SK-N-SH (cell line): ENCODE results near the gene ATP2B2. TPM values are rescaled to one million over a fixed set of nuclear protein-coding genes. Genes with fewer than 3 reads are reported as not detected.

Source experiments
- CTCF ChIA-PET: fragments of 300-600, 350-600 bp; formaldehyde crosslinking; extraction: SDS; loops from one replicate; lab custom pipeline; 2021; lab: Yijun Ruan, JAX
- POLR2A ChIA-PET: fragments of 350-600 bp; sonication (Branson Sonifier 250); formaldehyde crosslinking; extraction: SDS; loops from one replicate; lab custom pipeline; 2020; ENCODE audit warnings: antibody characterized with exemption, inconsistent platforms; lab: Yijun Ruan, JAX
- DNase-seq: peaks from one replicate; pipeline ENCODE4 v3.0.0; 2012
- H2AFZ ChIP-seq: fragments of 200-600 bp; sonication (generic); 2 replicates; pipeline ENCODE4 v1.8.1; 2016; ENCODE audit warnings: antibody characterized with exemption, mild to moderate bottlenecking, low read depth
- H3F3A ChIP-seq: fragments of 200-600 bp; sonication (generic); replicated peaks from 2 replicates; pipeline ENCODE3; 2016; ENCODE audit warnings: antibody characterized with exemption, mild to moderate bottlenecking; ENCODE audit not compliant: insufficient read depth
- H3K27ac ChIP-seq, 2 experiments: fragments of 200-500 bp in 1 of 2; fragments of 200-600 bp in 1 of 2; sonication (Bioruptor generic) in 1 of 2; sonication (generic), shearing (Covaris generic) in 1 of 2; 2 replicates each; pipeline versions ENCODE4 v1.5.1 to v1.6.1; 2014 to 2016; ENCODE audit warnings: low read depth in 2 of 2, inconsistent platforms in 1 of 2, low read length in 1 of 2, mild to moderate bottlenecking in 1 of 2, mixed read lengths in 1 of 2
- H3K27me3 ChIP-seq: fragments of 200-600 bp; sonication (generic), shearing (Covaris generic); 2 replicates; pipeline ENCODE4 v1.6.1; 2016; ENCODE audit warnings: mixed run types; ENCODE audit not compliant: insufficient read depth
- H3K36me3 ChIP-seq, 2 experiments: fragments of 200-500 bp in 1 of 2; fragments of 200-600 bp in 1 of 2; sonication (Bioruptor generic) in 1 of 2; sonication (generic) in 1 of 2; replicated peaks in 1 of 2; 2 replicates each; pipeline versions ENCODE3 to v1.5.1; 2014 to 2016; ENCODE audit warnings: low read length in 1 of 2, mild to moderate bottlenecking in 1 of 2; ENCODE audit not compliant: insufficient read depth in 2 of 2, control insufficient read depth in 1 of 2
- H3K4me1 ChIP-seq, 2 experiments: fragments of 200-500 bp in 1 of 2; fragments of 200-600 bp in 1 of 2; sonication (Bioruptor generic) in 1 of 2; sonication (generic), shearing (Covaris generic) in 1 of 2; 2 replicates each; pipeline versions ENCODE4 v1.5.1 to v1.6.1; 2014 to 2016; ENCODE audit warnings: low read depth in 1 of 2, low read length in 1 of 2, mixed run types in 1 of 2; ENCODE audit not compliant: insufficient read depth in 2 of 2, control insufficient read depth in 1 of 2
- H3K4me2 ChIP-seq: fragments of 200-600 bp; sonication (generic), shearing (Covaris generic); 2 replicates; pipeline ENCODE4 v1.6.1; 2017; ENCODE audit warnings: mixed run types
- H3K4me3 ChIP-seq, 2 experiments: fragments of 200-500 bp in 1 of 2; fragments of 200-600 bp in 1 of 2; sonication (Bioruptor generic) in 1 of 2; sonication (generic), shearing (Covaris generic) in 1 of 2; 2 replicates each; pipeline versions ENCODE4 v1.5.1 to v1.8.1; 2014 to 2016; ENCODE audit warnings: low read depth in 2 of 2, inconsistent platforms in 1 of 2, low read length in 1 of 2, mild to moderate bottlenecking in 1 of 2, mixed read lengths in 1 of 2, moderate library complexity in 1 of 2
- H3K79me2 ChIP-seq: fragments of 200-600 bp; sonication (generic); 2 replicates; pipeline ENCODE4 v1.8.1; 2017; ENCODE audit warnings: mild to moderate bottlenecking; ENCODE audit not compliant: insufficient read depth
- H3K9ac ChIP-seq: fragments of 200-600 bp; sonication (generic); 2 replicates; pipeline ENCODE4 v1.6.1; 2017; ENCODE audit warnings: mixed run types
- H3K9me2 ChIP-seq: fragments of 200-600 bp; sonication (generic); 2 replicates; pipeline ENCODE4 v1.6.1; 2017; ENCODE audit warnings: mixed run types
- H3K9me3 ChIP-seq: fragments of 200-600 bp; sonication (generic); 2 replicates; pipeline ENCODE4 v1.6.1; 2017; ENCODE audit warnings: mixed run types, mild to moderate bottlenecking, moderate library complexity
- H4K20me1 ChIP-seq: fragments of 200-600 bp; sonication (generic); 2 replicates; pipeline ENCODE4 v1.6.1; 2017; ENCODE audit warnings: mild to moderate bottlenecking, mixed run types; ENCODE audit not compliant: insufficient read depth
- CHD2 ChIP-seq: fragments of 150-350 bp; IDR thresholded peaks from 2 replicates; pipeline ENCODE4 v1.6.1; 2018; ENCODE audit warnings: low read length; ENCODE audit not compliant: partially characterized antibody
- EZH2phosphoT487 ChIP-seq: fragments of 200-600 bp; sonication (generic); IDR thresholded peaks from 2 replicates; pipeline ENCODE4 v1.6.1; 2017; ENCODE audit warnings: low read depth, mixed run types, mild to moderate bottlenecking, antibody characterized with exemption, moderate library complexity, borderline replicate concordance
- FOSL2 ChIP-seq: IDR thresholded peaks from 2 replicates; pipeline ENCODE4 v1.4.0; 2012; ENCODE audit warnings: low read depth, mild to moderate bottlenecking, moderate library complexity, borderline replicate concordance
- FOXM1 ChIP-seq: IDR thresholded peaks from 2 replicates; pipeline ENCODE4 v1.4.0; 2012; ENCODE audit warnings: low read depth, mild to moderate bottlenecking
- GABPA ChIP-seq: IDR thresholded peaks from 2 replicates; pipeline ENCODE4 v1.4.0; 2012; ENCODE audit warnings: low read depth, mild to moderate bottlenecking
- JUND ChIP-seq: IDR thresholded peaks from 2 replicates; pipeline ENCODE4 v1.4.0; 2012
- NFIC ChIP-seq: IDR thresholded peaks from 2 replicates; pipeline ENCODE4 v1.4.0; 2012; ENCODE audit warnings: borderline replicate concordance
- POLR2AphosphoS5 ChIP-seq: IDR thresholded peaks from 2 replicates; pipeline ENCODE4 v1.6.1; 2012; ENCODE audit warnings: low read depth, low read length
- RAD21 ChIP-seq: IDR thresholded peaks from 2 replicates; pipeline ENCODE4 v1.6.1; 2012; ENCODE audit warnings: mild to moderate bottlenecking, low read length
- RCOR1 ChIP-seq: fragments of 150-350 bp; IDR thresholded peaks from 2 replicates; pipeline ENCODE4 v1.6.1; 2017; ENCODE audit warnings: antibody characterized with exemption, low read length
- REST ChIP-seq: IDR thresholded peaks from 2 replicates; pipeline ENCODE4 v1.6.1; 2012; ENCODE audit warnings: mild to moderate bottlenecking, low read depth, low read length, moderate library complexity
- RFX5 ChIP-seq: IDR thresholded peaks from 2 replicates; pipeline ENCODE4 v1.6.1; 2012; ENCODE audit warnings: mild to moderate bottlenecking, improper control_type of control experiment, low read length
- RXRA ChIP-seq: IDR thresholded peaks from 2 replicates; pipeline ENCODE4 v1.4.0; 2012; ENCODE audit warnings: low read depth, mild to moderate bottlenecking, borderline replicate concordance
- SIN3A ChIP-seq: IDR thresholded peaks from 2 replicates; pipeline ENCODE4 v1.6.1; 2012; ENCODE audit warnings: low read depth, mild to moderate bottlenecking, low read length, moderate library complexity, borderline replicate concordance
- TAF1 ChIP-seq: IDR thresholded peaks from 2 replicates; pipeline ENCODE4 v1.6.1; 2012; ENCODE audit warnings: low read depth, mild to moderate bottlenecking, low read length, moderate library complexity, borderline replicate concordance
- TCF12 ChIP-seq: IDR thresholded peaks from 2 replicates; pipeline ENCODE4 v1.4.0; 2012
- TEAD4 ChIP-seq: IDR thresholded peaks from 2 replicates; pipeline ENCODE4 v1.4.0; 2012; ENCODE audit warnings: mild to moderate bottlenecking, borderline replicate concordance; ENCODE audit not compliant: insufficient read depth
- YY1 ChIP-seq: IDR thresholded peaks from 2 replicates; pipeline ENCODE4 v1.4.0; 2012; ENCODE audit warnings: low read depth, mild to moderate bottlenecking
- WGBS: methylation state at CpG from one replicate; pipeline ENCODE4 v1.1.6; 2017; ENCODE audit warnings: low lambda C conversion rate; 5-methylcytosine and 5-hydroxymethylcytosine counted together
- polyA plus RNA-seq, 3 experiments: library from polyadenylated mRNA; depleted of rRNA; stranded (reverse); fragments of >200 nt; gene quantifications; 2 replicates each; pipeline ENCODE4 v1.2.3, GENCODE V29; 2012
- TF ChIP-seq, protein P1 (sequence below): fragments of 150-350 bp; IDR thresholded peaks from 2 replicates; pipeline ENCODE4 v1.6.1; 2016; ENCODE audit warnings: mild to moderate bottlenecking, low read depth, low read length

Gene ATP2B2
- polyA plus RNA-seq, 1 of the 3 experiments (the other 2 are of a cell fraction): 0.15 TPM

GRCh38 chr3:10371167-10371566, 134.2 kb downstream of the ATP2B2 start:
- Histone ChIP-seq H3K4me3 (no peak overlapping the region), H3K4me1 (peaks cover 0 to 11% of the 10 kb centered on the region in 2 experiments; a peak in 2 of 4 replicates), H3K9me2 (no peaks in the 10 kb centered on the region), H3K9me3 (no peaks in the 10 kb centered on the region), H3K9ac (no peak overlapping the region), H3K27me3 (no peaks in the 10 kb centered on the region; the same call in 1 of the 2 replicates), H3K4me2 (no peak overlapping the region), H3K79me2 (no peaks in the 10 kb centered on the region), H3K36me3 (no peaks in the 10 kb centered on the region), H2AFZ (no peak overlapping the region), H4K20me1 (no peaks in the 10 kb centered on the region), H3K27ac (no peak overlapping the region), H3F3A (peaks cover 10% of the 10 kb centered on the region)
- 80% methylated on average over 3 of the region's 3 CpGs for WGBS
- CTCF ChIA-PET: interaction anchor here (1.8 kb wide), 1 partner anchor 27 kb away, joined by 12 read pairs; no protein-coding TSS in a partner anchor
- POLR2A ChIA-PET: no interaction called here
- TF ChIP-seq RCOR1 (no peak), RAD21 (no peak), JUND (no peak), TEAD4 (no peak), RFX5 (no peak), POLR2AphosphoS5 (no peak), GABPA (no peak), FOXM1 (no peak), NFIC (no peak), SIN3A (no peak), RXRA (no peak), FOSL2 (no peak), REST (no peak), EZH2phosphoT487 (no peak), TCF12 (no peak), CHD2 (no peak), YY1 (no peak), TAF1 (no peak)
- TF ChIP-seq, protein P1, sequence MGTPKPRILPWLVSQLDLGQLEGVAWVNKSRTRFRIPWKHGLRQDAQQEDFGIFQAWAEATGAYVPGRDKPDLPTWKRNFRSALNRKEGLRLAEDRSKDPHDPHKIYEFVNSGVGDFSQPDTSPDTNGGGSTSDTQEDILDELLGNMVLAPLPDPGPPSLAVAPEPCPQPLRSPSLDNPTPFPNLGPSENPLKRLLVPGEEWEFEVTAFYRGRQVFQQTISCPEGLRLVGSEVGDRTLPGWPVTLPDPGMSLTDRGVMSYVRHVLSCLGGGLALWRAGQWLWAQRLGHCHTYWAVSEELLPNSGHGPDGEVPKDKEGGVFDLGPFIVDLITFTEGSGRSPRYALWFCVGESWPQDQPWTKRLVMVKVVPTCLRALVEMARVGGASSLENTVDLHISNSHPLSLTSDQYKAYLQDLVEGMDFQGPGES: no peak
- DNase-seq: no peak
